Adrenal gland (tissue), 5 donors: Measurements from ENCODE around the gene PRKCZ.

Experiments
- CTCF ChIP-seq, 6 experiments: fragments of 450-650 bp in 4 of 6; fragments of 200-600 bp in 2 of 6; sonication (generic) in 1 of 6; IDR thresholded peaks; 1 replicate in 5 of 6; 2 replicates in 1 of 6; pipeline versions ENCODE4 v1.5.1 to v1.8.0; 2016 to 2021; ENCODE audit warnings: antibody characterized with exemption in 6 of 6, mild to moderate bottlenecking in 2 of 6, moderate library complexity in 1 of 6
- POLR2A ChIP-seq, 2 donors: fragments of 450-650 bp; IDR thresholded peaks; one replicate each; pipeline ENCODE4 v1.6.1; 2017; ENCODE audit warnings: antibody characterized with exemption in 2 of 2, mild to moderate bottlenecking in 2 of 2, moderate library complexity in 1 of 2
- donor health status: DM: no; HTN: no; CAD: no.

GRCh38 chr1:2042830-2043773 is 7.1 kb upstream of the PRKCZ start:
- TF ChIP-seq POLR2A (IDR thresholded peaks at IDR 0.05) (no peak), CTCF (IDR thresholded peaks at IDR 0.05) (no peak)
